Brain microvascular endothelial cell (primary cell): ENCODE measurements around the gene KCMF1.

Experiments
- DNase-seq: peaks from one replicate; pipeline ENCODE4 v3.0.0-alpha.2; 2020
- H3K27ac ChIP-seq: fragments of 250-450 bp; sonication (Bioruptor Pico); 2 replicates; pipeline ENCODE4 v1.5.1; 2020; ENCODE audit warnings: mild to moderate bottlenecking, moderate library complexity
- H3K27me3 ChIP-seq: fragments of 250-450 bp; sonication (Bioruptor Pico); replicated peaks from 2 replicates; pipeline ENCODE4 v1.5.1; 2020; ENCODE audit warnings: mild to moderate bottlenecking
- H3K36me3 ChIP-seq: fragments of 250-450 bp; sonication (Bioruptor Pico); replicated peaks from 2 replicates; pipeline ENCODE4 v1.5.1; 2020; ENCODE audit warnings: mild to moderate bottlenecking
- H3K4me3 ChIP-seq: 2 replicates; pipeline ENCODE4 v1.5.1; 2011; ENCODE audit warnings: low read depth, mild to moderate bottlenecking, control low read depth, low read length, moderate library complexity
- CTCF ChIP-seq: IDR thresholded peaks from 2 replicates; pipeline ENCODE4 v1.5.1; 2011; ENCODE audit warnings: low read depth, mild to moderate bottlenecking, moderate library complexity, low read length, control low read depth, inconsistent platforms; ENCODE audit errors: missing control alignments
- in situ Hi-C: cut with HindIII; loops from 2 replicates; pipeline ENCODE4 v1.10.0; 2017; ENCODE audit warnings: low sequenced_read_pairs, low pct_ligation_motif_present

The KCMF1 gene

GRCh38 chr2:84970868-84971509, at the start of gene KCMF1:
TSS of gene KCMF1 (plus strand) at chr2:84971161. CDS start at chr2:84971452, 291 bp downstream.
- TF ChIP-seq CTCF = no peak
- no peak for DNase-seq
- H3K27ac ChIP-seq = peak within 1 kb of the TSS; percentile 89
- H3K27me3 ChIP-seq = no peaks in the 10 kb centered on the region
- peak within 1 kb of the TSS; percentile 80 for H3K4me3 ChIP-seq
- in situ Hi-C loops = no loop called here
- no peaks in the 10 kb centered on the region for H3K36me3 ChIP-seq

GRCh38 chr2:84923009-84923408, 48.0 kb upstream of the KCMF1 start:
- in situ Hi-C loops = no loop called here
- no peak overlapping the region for H3K4me3 ChIP-seq
- TF ChIP-seq CTCF = no peak
- no peaks in the 10 kb centered on the region for H3K36me3 ChIP-seq
- no peak for DNase-seq
- H3K27ac ChIP-seq = no peak overlapping the region
- no peaks in the 10 kb centered on the region for H3K27me3 ChIP-seq

GRCh38 chr2:84924173-84925106, 46.5 kb upstream of the KCMF1 start:
- H3K27ac ChIP-seq = no peak overlapping the region

GRCh38 chr2:84925336-84925723, 45.6 kb upstream of the KCMF1 start:
- H3K4me3 ChIP-seq = no peak overlapping the region
- DNase-seq = no peak
- no peak for TF ChIP-seq CTCF
- H3K27ac ChIP-seq = no peak overlapping the region
- H3K36me3 ChIP-seq = no peaks in the 10 kb centered on the region
- no peaks in the 10 kb centered on the region for H3K27me3 ChIP-seq
- in situ Hi-C loops = no loop called here

More at GRCh38 chr2:84924173-84925106, 46.5 kb upstream of the KCMF1 start:
- Histone ChIP-seq H3K27me3 (no peaks in the 10 kb centered on the region), H3K36me3 (no peaks in the 10 kb centered on the region), H3K4me3 (no peak overlapping the region)
- DNase-seq = peak; percentile 33
- in situ Hi-C loops = no loop called here
- TF ChIP-seq CTCF = no peak

GRCh38 chr2:84925724-84926376, 45.1 kb upstream of the KCMF1 start:
- peak; percentile 92 for TF ChIP-seq CTCF
- Histone ChIP-seq H3K27me3 (no peaks in the 10 kb centered on the region), H3K36me3 (no peaks in the 10 kb centered on the region), H3K4me3 (peak overlapping the region; percentile 53), H3K27ac (no peak overlapping the region)
- in situ Hi-C loops = no loop called here
- DNase-seq = peak; percentile 89
